Measurements from ENCODE around the gene EARS2. TPM values are rescaled to one million over a fixed set of nuclear protein-coding genes. Genes with fewer than 3 reads are reported as not detected.

EARS2 gene
- total RNA-seq, 1 donor from 2014 or later: 16.8 TPM

- Histone ChIP-seq H3K4me3 (no peak overlapping the region), H3K9me3 (no peaks in the 10 kb centered on the region), H3K4me1 (peaks cover 6 to 13% of the 10 kb centered on the region in 2 donors), H3K27ac (no peak overlapping the region), H3K27me3 (no peaks in the 10 kb centered on the region), H3K36me3 (peaks cover 3 to 6% of the 10 kb centered on the region in 2 donors)
- intact Hi-C loops (cut with DNase I): no loop called here
- no peak for DNase-seq (ENCODE audit: low spot score in 2 of 2)
- TF ChIP-seq CTCF (IDR thresholded peaks at IDR 0.05): no peak
Measured at GRCh38 chr16:23500212-23500861, 56.8 kb downstream of the EARS2 start.

GRCh38 chr16:23499801-23500200, 57.3 kb downstream of the EARS2 start:
- no peak for DNase-seq (ENCODE audit: low spot score in 2 of 2)
- Histone ChIP-seq H3K36me3 (peaks cover 8 to 11% of the 10 kb centered on the region in 2 donors), H3K9me3 (no peaks in the 10 kb centered on the region), H3K4me1 (peaks cover 5 to 8% of the 10 kb centered on the region in 2 donors), H3K27me3 (no peaks in the 10 kb centered on the region), H3K4me3 (no peak overlapping the region), H3K27ac (no peak overlapping the region)
- TF ChIP-seq CTCF (IDR thresholded peaks at IDR 0.05): no peak
- intact Hi-C loops (cut with DNase I): no loop called here

- no peak for DNase-seq (ENCODE audit: low spot score in 2 of 2)
- Histone ChIP-seq H3K27me3 (no peaks in the 10 kb centered on the region), H3K4me1 (no peaks in the 10 kb centered on the region), H3K27ac (no peak overlapping the region), H3K9me3 (no peaks in the 10 kb centered on the region), H3K4me3 (no peak overlapping the region), H3K36me3 (peaks cover 18 to 21% of the 10 kb centered on the region in 2 donors)
- intact Hi-C loops (cut with DNase I): no loop called here
- no peak for TF ChIP-seq CTCF (IDR thresholded peaks at IDR 0.05)
Measured at GRCh38 chr16:23498863-23499262, 58.3 kb downstream of the EARS2 start.

- no peak for TF ChIP-seq CTCF (IDR thresholded peaks at IDR 0.05)
- no peaks in the 10 kb centered on the region for H3K4me1 ChIP-seq
- no peak for DNase-seq (ENCODE audit: low spot score in 2 of 2)
- H3K27me3 ChIP-seq: no peaks in the 10 kb centered on the region
- intact Hi-C loops (cut with DNase I): no loop called here
- no peaks in the 10 kb centered on the region for H3K9me3 ChIP-seq
- H3K36me3 ChIP-seq: peaks cover 30 to 34% of the 10 kb centered on the region in 2 donors
- H3K4me3 ChIP-seq: no peak overlapping the region
- H3K27ac ChIP-seq: peak overlapping the region in 1 of 2 donors; percentile 36
Measured at GRCh38 chr16:23497543-23497868, 59.6 kb downstream of the EARS2 start.

GRCh38 chr16:23496821-23497542, 60.2 kb downstream of the EARS2 start:
- intact Hi-C loops (cut with DNase I): no loop called here
- no peak for TF ChIP-seq CTCF (IDR thresholded peaks at IDR 0.05)
- Histone ChIP-seq H3K36me3 (peaks cover 34 to 39% of the 10 kb centered on the region in 2 donors), H3K4me3 (no peak overlapping the region), H3K9me3 (no peaks in the 10 kb centered on the region), H3K27ac (peak overlapping the region in 1 of 2 donors; percentile 36), H3K27me3 (no peaks in the 10 kb centered on the region), H3K4me1 (no peaks in the 10 kb centered on the region)
- no peak for DNase-seq (ENCODE audit: low spot score in 2 of 2)

Measured in ascending aorta (tissue), 2 donors.